Forelimb muscle (tissue), 1 donor: Measurements from ENCODE around the gene ZNF470. TPM values are rescaled to one million over a fixed set of nuclear protein-coding genes. Genes with fewer than 3 reads are reported as not detected.

Source experiments
- DNase-seq: peaks from one replicate; pipeline ENCODE4 v3.0.0-alpha.2; 2013; ENCODE audit warnings: low read depth
- polyA plus RNA-seq: library from polyadenylated mRNA; unstranded; fragments of 120-200 nt; gene quantifications from one replicate; pipeline ENCODE4 v1.2.1, GENCODE V29; 2013; ENCODE audit not compliant: insufficient read length

Gene ZNF470
- 4.6 TPM for polyA plus RNA-seq

DNA sequence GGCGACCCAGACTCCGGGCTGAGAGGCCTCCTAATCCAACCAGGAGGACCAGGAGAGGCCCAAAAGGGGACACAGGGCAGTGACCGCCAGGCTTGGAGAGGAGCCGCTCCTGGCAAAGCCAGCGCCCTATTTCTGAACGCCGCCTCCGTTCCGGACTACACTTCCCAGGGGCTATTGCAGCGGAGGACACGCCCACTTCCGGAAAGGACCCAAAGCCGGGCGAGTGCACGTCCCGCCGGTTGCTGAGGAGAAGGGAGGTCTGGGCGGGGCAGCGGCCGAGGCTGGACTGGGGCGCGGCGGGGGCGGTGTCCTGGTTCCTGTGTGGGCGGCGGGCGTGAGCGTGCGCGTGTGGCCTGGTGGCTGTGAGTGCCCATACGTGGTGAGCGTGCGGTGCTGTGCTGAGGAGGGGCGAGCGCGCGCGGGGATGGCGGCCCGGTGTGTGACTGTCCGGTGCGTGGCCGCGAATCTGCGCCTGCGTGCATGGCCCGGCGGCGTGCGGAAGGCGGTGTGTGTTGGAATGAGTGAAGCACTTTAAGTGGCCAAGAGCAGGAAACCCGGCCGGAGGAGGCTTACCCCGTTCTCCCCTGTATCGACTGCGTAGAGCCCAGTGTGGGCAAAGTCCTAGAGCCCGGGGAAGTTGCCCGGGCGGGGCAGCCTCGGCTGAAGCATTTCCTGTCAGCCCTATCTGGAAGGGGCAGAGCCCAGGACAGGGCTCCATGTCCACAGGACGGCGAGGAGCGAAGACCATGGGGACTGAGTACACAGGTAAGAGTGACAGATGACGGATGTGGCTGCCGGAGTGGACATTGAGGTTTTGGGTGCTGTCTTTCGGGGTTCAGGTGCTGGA, at the start of gene ZNF470:
Gene ZNF470, plus strand, starts transcription at position 195 of the 847 bp plus-strand sequence. CDS start 2,844 bp downstream, outside the sequence.
- peak; percentile 77 for DNase-seq

DNA sequence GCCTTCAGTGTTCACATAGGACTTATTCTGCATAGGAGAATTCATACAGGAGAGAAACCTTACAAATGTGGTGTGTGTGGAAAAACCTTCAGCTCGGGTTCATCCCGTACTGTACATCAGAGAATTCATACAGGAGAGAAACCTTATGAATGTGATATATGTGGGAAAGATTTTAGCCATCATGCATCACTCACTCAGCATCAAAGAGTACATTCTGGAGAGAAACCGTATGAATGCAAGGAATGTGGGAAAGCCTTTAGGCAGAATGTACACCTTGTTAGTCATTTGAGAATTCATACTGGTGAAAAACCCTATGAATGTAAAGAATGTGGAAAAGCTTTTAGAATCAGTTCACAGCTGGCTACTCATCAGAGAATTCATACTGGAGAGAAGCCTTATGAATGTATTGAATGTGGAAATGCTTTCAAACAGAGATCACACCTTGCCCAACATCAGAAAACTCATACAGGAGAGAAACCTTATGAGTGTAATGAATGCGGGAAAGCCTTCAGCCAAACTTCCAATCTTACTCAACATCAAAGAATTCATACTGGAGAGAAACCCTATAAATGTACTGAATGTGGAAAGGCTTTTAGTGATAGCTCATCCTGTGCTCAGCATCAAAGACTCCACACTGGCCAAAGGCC, 41.9 kb upstream of the ZNF470 start:
- no peak for DNase-seq

DNA sequence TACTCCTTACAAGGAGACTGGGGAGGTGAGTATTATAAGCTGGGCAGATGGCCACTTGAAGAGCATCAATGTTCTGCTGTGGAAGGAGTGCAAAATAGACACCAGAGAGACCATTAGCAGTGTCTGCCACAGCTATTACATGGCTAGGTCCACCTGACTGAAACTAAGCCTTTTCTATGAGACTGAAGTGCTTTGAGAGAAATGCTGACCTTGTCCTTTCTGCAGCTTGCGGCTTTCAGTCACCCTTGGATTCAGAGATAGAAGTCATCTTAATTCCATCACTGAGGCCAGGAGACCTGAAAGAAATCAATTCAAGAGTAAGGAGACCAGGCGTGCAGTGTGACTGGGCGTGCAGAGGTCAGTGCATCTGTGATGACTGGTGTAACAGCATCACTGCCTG, 29.8 kb upstream of the ZNF470 start:
- no peak for DNase-seq

DNA sequence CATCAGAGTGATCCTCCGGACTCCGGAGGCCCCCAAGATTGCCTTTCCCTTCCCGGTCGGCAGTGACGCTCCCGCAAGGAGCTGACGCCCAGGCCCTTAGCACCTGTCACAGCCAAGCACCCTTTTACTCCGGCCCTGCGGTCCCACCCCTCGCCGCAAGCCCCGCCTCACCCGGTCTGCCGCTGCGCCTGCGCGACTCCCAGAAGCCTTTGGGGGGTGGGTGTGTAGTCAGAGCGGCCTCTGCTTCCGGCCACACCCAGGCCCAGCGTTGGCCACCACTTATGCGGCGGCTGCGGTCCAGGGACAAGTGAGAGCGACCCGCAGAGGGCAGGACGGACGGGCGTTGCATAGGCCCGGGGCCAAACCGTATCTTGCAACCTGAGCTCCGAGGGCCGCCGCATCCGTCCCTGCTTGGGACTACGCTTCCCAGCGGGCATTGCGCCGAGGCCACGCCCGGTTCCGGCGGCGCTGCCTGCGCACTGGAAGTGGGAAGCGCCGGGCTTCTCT, 29.0 kb upstream of the ZNF470 start:
- peak; percentile 58 for DNase-seq

DNA sequence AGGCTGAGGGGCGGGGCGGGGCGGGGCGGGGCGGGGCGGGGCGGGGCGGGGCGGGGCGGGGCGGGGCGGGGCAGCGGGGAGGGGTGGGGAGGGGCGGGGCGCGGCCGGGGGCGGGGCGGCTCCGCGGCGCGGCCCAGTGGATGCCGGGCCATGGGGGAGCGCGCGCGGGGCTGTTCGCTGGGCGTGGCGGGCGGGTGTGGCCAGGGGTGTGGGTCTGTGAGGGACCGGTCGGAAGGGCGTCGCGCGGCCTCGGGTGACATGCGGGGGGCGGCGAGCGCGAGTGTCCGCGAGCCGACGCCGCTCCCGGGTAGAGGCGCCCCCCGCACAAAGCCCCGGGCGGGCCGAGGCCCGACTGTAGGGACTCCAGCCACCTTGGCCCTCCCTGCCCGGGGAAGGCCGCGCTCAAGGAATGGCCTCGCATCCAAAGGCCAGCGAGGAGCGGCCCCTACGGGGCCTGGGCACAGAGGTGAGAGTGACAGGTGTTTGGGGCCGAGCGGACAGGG, 28.5 kb upstream of the ZNF470 start, which contains the start of gene ZFP28:
Gene ZFP28, plus strand, starts transcription at position 188 of the 503 bp plus-strand sequence. Its CDS starts 71 bp downstream, at position 259.
- DNase-seq, result no peak

DNA sequence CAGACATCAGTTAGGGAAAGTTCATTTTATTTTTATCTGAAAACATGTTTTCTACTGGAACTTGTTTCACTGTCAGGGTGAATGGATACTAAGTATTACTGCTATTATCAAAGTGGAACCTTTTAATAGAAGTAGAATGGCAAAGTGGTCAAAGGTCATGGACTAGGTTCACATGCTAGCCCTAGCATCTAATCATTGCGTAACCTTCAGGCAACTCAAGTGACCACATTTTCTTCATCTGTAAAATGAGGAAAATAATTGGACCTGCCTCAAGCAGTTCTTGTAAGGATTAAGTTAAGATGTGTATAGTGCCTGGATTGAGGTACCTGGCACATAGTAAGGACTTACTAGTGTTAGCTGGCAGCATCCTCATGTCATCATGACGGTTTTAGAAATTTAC, 23.5 kb upstream of the ZNF470 start:
- no peak for DNase-seq

DNA sequence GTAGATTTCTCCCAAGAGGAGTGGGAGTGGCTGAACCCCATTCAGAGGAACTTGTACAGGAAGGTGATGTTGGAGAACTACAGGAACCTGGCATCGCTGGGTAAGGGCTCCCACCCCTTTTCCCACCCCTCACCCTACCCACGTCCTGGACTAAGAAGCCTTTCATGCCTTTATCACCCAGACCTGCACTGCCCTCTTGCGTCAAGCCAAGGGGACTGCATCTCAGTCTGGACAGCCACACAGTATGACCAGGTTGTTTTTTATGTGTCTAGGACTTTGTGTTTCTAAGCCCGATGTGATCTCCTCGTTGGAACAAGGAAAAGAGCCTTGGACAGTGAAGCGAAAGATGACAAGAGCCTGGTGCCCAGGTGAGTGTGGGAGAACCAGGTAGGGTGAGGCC, 19.7 kb upstream of the ZNF470 start:
- DNase-seq, result no peak

DNA sequence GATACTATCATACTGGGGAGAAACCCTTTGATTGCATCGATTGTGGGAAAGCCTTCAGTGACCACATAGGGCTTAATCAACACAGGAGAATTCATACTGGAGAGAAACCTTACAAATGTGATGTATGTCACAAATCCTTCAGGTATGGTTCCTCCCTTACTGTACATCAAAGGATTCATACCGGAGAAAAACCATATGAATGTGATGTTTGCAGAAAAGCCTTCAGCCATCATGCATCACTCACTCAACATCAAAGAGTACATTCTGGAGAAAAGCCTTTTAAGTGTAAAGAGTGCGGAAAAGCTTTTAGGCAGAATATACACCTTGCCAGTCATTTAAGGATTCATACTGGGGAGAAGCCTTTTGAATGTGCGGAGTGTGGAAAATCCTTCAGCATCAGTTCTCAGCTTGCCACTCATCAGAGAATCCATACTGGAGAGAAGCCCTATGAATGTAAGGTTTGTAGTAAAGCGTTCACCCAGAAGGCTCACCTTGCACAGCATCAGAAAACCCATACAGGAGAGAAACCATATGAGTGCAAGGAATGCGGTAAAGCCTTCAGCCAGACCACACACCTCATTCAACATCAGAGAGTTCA, 12.9 kb upstream of the ZNF470 start:
- no peak for DNase-seq

DNA sequence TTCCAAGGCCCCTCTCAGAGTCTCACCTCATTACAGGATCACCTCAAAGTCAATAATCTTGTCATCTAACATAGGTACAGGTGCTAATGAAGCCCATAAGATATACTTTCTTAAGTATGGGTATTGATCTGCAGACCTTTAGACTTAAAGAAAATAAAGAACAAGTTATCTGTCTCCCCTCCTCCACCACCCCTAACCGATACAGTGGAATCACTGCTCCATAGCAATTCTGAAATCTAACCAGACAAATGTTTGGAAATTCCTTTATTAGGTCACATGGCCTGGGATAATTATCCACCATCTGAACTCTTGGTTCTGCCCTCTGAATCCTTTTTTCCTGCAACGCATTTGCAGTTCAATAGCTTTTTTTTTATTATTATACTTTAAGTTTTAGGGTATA, 4.5 kb upstream of the ZNF470 start:
- DNase-seq, result no peak

DNA sequence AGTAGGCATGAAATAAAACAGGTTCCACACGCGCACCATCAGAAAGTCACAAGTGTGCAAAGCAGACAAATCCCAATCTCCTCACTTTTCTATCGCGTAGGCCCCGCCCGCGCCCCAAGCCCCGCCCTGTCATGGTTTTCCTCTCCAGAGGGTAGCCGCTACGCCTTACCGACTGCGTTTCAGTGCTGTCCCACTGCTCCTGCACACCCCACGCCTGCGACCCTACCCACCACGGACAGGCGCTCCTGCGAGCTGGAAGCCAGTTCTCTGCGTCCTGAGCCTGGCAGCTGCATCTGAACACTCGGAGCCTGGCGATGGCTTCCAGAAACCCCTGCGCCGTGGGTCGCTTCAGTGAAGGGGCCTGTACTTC, 379 bp upstream of the ZNF470 start:
- DNase-seq, result no peak

DNA sequence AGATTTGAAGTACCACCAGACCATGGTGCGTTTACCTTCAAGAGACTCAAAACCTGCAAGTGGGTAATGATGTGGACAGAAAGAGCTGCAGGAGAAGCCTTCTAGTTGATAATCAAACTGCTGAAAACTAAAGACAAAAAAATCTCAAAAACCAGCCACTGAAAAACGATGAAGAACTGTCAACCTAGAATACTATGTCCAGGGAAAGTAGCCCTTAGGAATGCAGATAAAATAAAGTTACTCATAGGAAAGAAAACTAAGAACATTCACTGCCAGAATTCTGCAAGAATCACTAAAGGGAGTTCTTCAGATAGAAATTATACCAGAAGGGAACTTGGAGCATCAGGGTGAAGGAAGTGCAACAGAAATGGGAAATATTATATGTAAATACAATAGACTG, 5.3 kb downstream of the ZNF470 start:
- no peak for DNase-seq

DNA sequence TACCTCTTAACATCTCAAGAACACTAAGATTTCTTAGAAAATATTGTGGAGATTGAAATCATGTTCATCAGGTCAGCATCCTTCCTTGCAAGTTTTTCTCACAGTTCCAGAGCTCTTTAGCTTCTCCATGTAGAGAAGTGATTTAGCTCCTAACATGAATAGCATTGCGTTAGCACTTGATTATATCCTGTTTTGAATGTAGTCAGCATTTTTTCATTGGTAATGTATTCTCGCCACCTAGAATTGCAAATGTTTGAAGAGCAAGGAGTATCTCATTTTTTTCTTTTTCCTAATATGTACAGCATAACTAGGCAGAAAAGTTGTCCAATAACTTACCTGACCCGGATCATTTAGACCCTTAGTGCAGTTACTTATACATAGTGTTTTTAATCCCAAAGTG, 6.6 kb downstream of the ZNF470 start:
- DNase-seq, result no peak

DNA sequence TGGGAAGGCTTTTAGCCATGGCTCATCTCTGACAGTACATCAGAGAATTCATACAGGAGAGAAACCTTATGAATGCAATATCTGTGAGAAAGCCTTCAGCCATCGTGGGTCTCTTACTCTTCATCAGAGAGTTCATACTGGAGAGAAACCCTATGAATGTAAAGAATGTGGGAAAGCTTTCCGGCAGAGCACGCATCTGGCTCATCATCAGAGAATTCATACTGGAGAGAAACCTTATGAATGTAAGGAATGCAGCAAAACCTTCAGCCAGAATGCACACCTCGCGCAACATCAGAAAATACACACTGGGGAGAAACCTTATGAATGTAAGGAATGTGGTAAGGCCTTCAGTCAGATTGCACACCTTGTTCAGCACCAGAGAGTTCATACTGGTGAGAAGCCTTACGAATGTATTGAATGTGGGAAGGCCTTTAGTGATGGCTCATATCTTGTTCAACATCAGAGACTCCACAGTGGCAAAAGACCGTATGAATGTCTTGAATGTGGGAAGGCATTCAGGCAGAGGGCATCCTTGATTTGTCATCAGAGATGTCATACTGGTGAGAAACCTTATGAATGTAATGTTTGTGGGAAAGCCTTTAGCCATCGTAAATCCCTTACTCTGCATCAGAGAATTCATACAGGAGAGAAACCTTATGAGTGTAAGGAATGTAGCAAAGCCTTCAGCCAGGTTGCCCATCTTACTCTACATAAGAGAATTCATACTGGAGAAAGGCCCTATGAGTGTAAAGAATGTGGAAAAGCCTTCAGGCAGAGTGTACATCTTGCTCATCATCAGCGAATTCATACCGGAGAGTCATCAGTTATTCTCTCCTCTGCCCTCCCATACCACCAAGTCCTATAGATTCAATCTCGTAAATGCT, 10.7 kb downstream of the ZNF470 start:
- no peak for DNase-seq

DNA sequence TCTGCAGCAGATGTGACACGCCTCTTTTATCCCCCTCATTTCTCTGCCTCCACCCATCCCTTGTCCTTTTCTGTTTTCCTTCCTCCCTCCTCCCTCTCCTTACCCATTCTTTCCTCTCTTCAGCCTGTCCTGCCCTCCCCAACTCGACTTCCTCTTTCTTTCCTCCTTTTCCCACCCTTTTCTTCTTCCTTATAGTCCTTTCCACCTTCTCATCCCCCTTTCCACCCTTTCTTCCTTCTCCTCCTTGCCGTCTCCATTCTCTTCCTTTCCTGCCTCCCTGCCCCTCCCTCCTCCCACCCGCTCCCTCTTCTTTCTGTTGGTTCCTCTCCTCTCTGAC, 27.1 kb downstream of the ZNF470 start:
- no peak for DNase-seq

DNA sequence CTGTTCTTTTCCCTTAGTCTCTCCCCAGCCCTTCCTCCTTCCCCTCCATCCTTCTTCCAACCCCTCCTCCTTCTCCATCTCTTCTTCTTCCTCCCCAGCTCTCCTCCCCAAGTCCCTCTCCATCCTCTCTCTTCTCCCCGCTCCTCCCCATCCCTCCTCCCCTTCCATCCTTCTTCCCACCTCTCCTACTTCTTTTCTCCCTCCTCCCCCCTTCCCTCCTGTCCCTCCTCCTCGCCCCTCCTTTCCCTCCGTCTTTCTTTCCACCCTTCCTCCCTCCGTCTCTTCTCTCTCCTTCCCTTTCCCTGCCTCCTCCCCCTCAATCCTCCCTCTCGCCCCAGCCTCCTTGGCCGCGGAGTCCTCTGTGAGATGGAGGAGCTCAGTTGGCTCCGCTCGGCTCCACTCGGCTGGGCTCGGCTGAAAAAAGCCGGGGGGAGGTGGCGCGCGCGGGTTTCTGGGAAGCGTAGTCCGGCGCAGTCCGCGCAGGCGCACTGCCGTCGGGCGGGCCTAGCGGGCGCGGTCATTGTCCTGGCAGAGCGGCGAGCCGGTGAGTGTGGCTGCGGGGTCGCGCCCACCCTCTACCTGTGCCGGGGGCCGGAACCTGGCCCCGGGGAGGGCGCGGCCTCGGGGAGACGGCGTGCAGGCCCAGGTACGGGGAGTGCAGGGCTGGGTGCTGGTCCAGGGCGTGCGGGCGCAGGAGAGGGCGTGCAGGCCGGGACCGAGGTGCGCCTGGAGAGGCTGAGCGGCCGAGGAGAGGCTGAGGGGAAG, 27.7 kb downstream of the ZNF470 start, which contains the start of gene ZNF71:
Gene ZNF71, plus strand, starts transcription at position 520 of the 765 bp plus-strand sequence. CDS start 6,257 bp downstream, outside the sequence.
- peak; percentile 44 for DNase-seq

DNA sequence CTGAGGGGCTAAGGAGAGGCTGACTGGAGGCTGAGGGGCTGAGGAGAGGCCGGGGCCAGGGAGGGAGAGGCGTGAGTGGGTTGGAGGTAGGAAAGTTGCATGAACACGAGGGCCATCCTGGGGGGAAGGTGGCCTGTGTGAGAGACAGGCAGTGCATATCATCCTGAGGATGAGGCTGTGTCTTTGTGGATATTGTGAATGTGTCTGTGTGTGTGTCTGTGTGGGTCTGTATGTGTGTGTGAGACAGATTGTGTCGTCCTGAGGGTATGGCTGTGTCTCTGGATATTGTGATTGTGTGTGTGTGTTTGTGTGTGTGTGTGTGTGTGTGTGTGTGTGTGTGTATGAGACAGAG, 28.3 kb downstream of the ZNF470 start:
- DNase-seq, result no peak

DNA sequence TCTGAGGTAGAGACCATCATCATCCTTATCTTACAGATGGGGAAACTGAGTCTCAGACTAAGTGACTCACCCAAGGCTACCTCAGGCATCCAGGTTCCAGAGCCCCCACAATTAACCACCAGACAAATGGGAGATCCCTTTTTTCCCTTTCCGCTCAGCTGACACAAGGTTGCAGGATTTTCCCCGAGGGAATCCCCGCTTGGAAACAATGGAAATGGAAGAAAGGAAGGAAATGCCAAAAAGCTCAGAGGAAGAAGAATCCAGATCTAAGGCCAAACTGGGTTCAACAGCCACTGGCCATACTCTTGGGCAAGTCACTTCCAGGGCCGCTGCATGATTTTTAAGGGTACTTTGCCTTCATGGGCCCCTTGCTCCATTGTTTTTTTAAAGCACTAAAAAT, 29.4 kb downstream of the ZNF470 start:
- no peak for DNase-seq

DNA sequence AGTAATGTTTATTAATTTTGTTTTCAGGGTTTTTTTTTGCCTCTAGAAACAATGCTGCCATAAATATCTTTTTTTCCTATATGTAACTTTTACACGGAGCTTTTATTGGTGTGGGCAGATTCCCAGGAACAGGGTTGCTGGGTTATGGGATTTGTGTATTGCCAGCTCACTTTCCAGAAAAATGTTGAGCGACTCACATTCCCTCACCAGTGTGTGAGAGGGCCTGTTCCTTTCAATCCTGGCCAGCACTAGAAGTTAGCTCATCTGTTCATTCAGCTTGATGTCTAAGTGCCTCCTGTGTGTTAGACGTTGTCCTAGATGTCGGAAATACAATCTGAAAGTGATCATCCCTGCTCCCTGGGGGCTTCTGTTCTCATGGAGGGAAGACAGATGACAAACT, 30.4 kb downstream of the ZNF470 start:
- DNase-seq, result no peak

DNA sequence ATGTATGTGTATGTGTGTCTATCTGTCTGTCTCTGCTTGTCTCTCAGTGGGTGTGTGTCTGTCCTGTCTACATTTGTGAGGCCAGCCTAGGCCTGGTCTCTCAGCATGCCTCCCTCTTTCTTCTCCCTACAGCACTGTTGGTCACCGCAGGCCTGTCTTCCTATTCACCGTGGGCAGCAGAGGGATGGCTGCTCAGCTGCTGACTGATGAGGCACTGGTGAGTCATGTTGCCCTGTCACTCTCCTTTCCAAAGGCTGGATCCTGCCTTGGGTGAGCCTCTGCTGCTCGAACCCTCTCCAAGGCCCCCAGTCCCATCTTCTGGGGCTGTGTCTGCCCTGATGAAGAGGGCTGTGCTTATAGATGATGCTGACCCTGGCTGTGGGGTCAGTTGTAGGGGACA, 34.1 kb downstream of the ZNF470 start:
- DNase-seq, result no peak

DNA sequence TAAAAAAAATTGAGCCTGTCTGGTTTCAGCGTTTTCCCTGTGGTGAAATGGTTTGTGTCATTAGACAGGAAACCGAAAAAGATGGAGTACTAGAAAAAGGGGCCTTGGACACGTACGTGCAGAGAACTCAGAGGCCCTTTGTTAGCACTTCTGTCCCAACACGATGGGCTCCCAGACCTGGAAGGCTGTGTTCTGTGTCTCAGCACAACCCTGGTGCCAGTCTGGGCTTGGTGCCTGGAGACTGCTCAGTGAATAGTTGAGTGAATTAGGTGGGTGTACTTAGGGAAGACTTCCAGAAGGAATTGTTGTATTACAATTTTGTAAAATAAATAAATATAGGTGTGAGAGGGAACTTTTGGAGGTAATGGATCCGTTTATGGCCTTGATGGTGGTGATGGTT, 36.6 kb downstream of the ZNF470 start:
- DNase-seq, result no peak
